Measurements from ENCODE around the gene GTF2H3. TPM values are rescaled to one million over a fixed set of nuclear protein-coding genes. Genes with fewer than 3 reads are reported as not detected.

The GTF2H3 gene
- total and polyA plus RNA-seq, 9 of the 15 experiments (the other 6 are each of a cell fraction or from before 2014, with no cell fraction given), result 22.7 to 99.7 (median 49.6) TPM

DNA sequence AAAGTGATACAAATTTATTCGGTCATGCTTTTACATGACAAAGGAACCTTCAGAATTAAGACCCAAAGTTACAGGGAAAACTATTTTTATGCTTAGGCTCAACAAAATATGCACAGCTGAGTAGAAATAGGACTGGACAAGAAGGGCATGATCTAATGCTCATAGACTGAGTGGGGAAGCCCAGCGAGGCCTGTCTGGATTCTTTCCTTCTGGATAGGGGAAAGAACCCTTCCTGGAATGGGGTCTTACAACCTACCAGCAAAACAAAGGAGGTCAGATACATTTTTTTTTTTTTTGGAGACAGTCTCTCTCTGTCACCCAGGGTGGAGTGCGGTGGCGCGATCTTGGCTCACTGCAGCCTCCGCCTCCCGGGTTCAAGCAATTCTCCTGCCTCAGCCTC lies 33.9 kb upstream of the GTF2H3 start:
- Histone ChIP-seq H3K9me1 (ENCODE audit: control insufficient read depth, insufficient read depth, low read length) (no peaks in the 10 kb centered on the region), H3K27me3 (ENCODE audit: control insufficient read depth in 2 of 2, insufficient read depth in 2 of 2, low read length in 2 of 2) (no peaks in the 10 kb centered on the region), H2AFZ (ENCODE audit: low read depth, low read length) (no peak overlapping the region), H3K79me2 (ENCODE audit: control insufficient read depth, insufficient read depth, low read length) (peaks cover 46% of the 10 kb centered on the region), H3K9me3 (replicated peaks; ENCODE audit: control insufficient read depth, insufficient read depth, low read depth, low read length) (no peaks in the 10 kb centered on the region), H3K27ac (ENCODE audit: extremely low read depth, low read depth, low read length) (peak overlapping the region; percentile 3; the same call in 1 of the 3 replicates), H3K9ac (ENCODE audit: insufficient read depth in 1 of 2, low read depth in 2 of 2, low read length in 2 of 2) (no peak overlapping the region), H3K4me3 (no peak overlapping the region), H3K4me2 (ENCODE audit: insufficient read depth, low read length) (no peak overlapping the region), H4K20me1 (replicated peaks; ENCODE audit: control insufficient read depth, insufficient read depth, low read length) (no peaks in the 10 kb centered on the region; the same call in 1 of the 2 replicates), H3K36me3 (ENCODE audit: control insufficient read depth, insufficient read depth, low read length) (peaks cover 65% of the 10 kb centered on the region), H3K4me1 (replicated peaks in 1 of 2; ENCODE audit: control insufficient read depth in 2 of 2, insufficient read depth in 2 of 2, low read length in 2 of 2) (peaks cover 5 to 17% of the 10 kb centered on the region in 2 experiments; a peak in 3 of 5 replicates)
- in situ Hi-C loops (cut with MboI), result no loop called here
- no TSS peak for BruUV-seq (replicated peaks)
- 88% methylated on average over 7 of the region's 7 CpGs for WGBS (ENCODE audit: insufficient coverage, low coverage, missing lambda C conversion rate)
- CTCF ChIA-PET (ENCODE audit: low intra/inter-chr PET ratio), result no interaction called here
- POLR2A ChIA-PET, result interaction anchor here (0.6 to 0.7 kb wide), 2 partner anchors 37 to 94 kb away, joined by 3 to 4 read pairs; no protein-coding TSS in a partner anchor
- DNase-seq (ENCODE audit: extremely low read depth in 1 of 4, low spot score in 3 of 4) (no peak), FAIRE-seq (no peak), ATAC-seq (no peak)
- TF ChIP-seq, protein P1, sequence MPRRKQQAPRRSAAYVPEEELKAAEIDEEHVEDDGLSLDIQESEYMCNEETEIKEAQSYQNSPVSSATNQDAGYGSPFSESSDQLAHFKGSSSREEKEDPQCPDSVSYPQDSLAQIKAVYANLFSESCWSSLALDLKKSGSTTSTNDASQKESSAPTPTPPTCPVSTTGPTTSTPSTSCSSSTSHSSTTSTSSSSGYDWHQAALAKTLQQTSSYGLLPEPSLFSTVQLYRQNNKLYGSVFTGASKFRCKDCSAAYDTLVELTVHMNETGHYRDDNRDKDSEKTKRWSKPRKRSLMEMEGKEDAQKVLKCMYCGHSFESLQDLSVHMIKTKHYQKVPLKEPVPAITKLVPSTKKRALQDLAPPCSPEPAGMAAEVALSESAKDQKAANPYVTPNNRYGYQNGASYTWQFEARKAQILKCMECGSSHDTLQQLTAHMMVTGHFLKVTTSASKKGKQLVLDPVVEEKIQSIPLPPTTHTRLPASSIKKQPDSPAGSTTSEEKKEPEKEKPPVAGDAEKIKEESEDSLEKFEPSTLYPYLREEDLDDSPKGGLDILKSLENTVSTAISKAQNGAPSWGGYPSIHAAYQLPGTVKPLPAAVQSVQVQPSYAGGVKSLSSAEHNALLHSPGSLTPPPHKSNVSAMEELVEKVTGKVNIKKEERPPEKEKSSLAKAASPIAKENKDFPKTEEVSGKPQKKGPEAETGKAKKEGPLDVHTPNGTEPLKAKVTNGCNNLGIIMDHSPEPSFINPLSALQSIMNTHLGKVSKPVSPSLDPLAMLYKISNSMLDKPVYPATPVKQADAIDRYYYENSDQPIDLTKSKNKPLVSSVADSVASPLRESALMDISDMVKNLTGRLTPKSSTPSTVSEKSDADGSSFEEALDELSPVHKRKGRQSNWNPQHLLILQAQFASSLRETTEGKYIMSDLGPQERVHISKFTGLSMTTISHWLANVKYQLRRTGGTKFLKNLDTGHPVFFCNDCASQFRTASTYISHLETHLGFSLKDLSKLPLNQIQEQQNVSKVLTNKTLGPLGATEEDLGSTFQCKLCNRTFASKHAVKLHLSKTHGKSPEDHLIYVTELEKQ (CRISPR knock-in tag; IDR thresholded peaks at IDR 0.05), result no peak
- TF ChIP-seq PCBP1 (IDR thresholded peaks at IDR 0.05; ENCODE audit: low read depth, low read length, poor library complexity, severe bottlenecking) (no peak), ZNF24 (IDR thresholded peaks at IDR 0.05) (no peak), BRF1 (IDR thresholded peaks at IDR 0.05; ENCODE audit: borderline replicate concordance, extremely low read depth, insufficient read length) (no peak), ZNF75A (CRISPR knock-in tag; IDR thresholded peaks at IDR 0.05) (no peak)
- intact Hi-C loops (cut with micrococcal nuclease), result no loop called here

Measured in K562 (cell line).